Bronchial epithelial cell (primary cell): ENCODE measurements around the gene TUBGCP2. TPM values are rescaled to one million over a fixed set of nuclear protein-coding genes. Genes with fewer than 3 reads are reported as not detected.

ENCODE experiments used
- DNase-seq: peaks from one replicate; pipeline ENCODE4 v3.0.0-alpha.2; 2010; ENCODE audit warnings: low read depth
- FAIRE-seq: peaks from 2 replicates; lab custom pipeline; 2011; peaks lifted over from hg19 to GRCh38; lab: Jason Lieb, UNC
- H3K27me3 ChIP-seq: 2 replicates; pipeline ENCODE4 v1.5.1; 2011; ENCODE audit warnings: low read length; ENCODE audit not compliant: control insufficient read depth, insufficient read depth
- H3K36me3 ChIP-seq: 2 replicates; pipeline ENCODE4 v1.5.1; 2011; ENCODE audit warnings: low read length; ENCODE audit not compliant: control insufficient read depth, insufficient read depth
- H3K4me3 ChIP-seq: 2 replicates; pipeline ENCODE4 v1.5.1; 2011; ENCODE audit warnings: mild to moderate bottlenecking, low read depth, low read length, control low read depth
- total RNA-seq: library from RNA; depleted of rRNA; stranded (reverse); fragments of >200 nt; gene quantifications from 2 replicates; pipeline ENCODE4 v1.2.1, GENCODE V29; 2014
- TF ChIP-seq, protein P1 (sequence below): IDR thresholded peaks from 2 replicates; pipeline ENCODE4 v1.5.1; 2011; ENCODE audit warnings: mild to moderate bottlenecking, moderate library complexity, low read length, control low read depth, inconsistent platforms; ENCODE audit not compliant: insufficient read depth, severe bottlenecking

Gene TUBGCP2
- total RNA-seq, 1 donor from 2014 or later, result 42.4 TPM

DNA sequence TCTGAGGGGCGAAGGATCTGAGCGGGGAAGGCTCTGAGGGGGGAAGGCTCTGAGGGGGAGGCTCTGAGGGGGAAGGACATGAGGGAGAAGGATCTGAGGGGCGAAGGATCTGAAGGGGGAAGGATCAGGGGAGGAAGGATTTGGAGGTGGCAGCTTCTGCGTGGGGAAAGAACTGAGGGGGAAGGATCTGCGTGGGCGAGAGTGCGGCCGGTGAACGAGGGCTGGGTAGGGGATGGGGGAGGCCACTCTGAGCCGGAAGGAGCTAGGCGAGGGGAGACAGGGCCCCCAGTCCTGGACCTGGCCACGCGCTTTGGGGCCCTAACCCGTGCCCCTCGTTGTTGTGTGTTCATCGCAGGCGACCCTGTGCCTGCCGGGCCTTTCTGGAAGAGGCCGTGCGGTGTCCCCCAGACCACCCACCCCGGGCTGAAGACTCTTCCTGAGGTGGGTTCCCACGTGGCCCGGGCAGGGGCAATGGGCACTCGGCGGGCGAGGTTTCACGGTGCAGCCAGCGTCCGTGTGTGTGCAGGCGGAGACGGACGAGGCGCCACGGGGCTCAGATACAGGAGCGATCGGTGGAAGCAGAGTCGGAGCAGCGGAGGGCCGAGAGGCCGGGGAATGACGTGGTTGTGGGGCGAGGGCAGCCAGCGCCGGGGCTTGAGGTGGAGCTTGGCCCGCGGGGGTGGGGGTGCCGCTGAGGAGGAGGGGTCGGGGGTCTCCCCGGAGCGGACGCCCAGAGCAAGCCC lies 26.0 kb upstream of the TUBGCP2 start:
- Histone ChIP-seq H3K4me3 (peak overlapping the region; percentile 8), H3K27me3 (peaks cover 33% of the 10 kb centered on the region), H3K36me3 (no peaks in the 10 kb centered on the region)
- no peak for FAIRE-seq
- DNase-seq, result no peak
- TF ChIP-seq, protein P1, sequence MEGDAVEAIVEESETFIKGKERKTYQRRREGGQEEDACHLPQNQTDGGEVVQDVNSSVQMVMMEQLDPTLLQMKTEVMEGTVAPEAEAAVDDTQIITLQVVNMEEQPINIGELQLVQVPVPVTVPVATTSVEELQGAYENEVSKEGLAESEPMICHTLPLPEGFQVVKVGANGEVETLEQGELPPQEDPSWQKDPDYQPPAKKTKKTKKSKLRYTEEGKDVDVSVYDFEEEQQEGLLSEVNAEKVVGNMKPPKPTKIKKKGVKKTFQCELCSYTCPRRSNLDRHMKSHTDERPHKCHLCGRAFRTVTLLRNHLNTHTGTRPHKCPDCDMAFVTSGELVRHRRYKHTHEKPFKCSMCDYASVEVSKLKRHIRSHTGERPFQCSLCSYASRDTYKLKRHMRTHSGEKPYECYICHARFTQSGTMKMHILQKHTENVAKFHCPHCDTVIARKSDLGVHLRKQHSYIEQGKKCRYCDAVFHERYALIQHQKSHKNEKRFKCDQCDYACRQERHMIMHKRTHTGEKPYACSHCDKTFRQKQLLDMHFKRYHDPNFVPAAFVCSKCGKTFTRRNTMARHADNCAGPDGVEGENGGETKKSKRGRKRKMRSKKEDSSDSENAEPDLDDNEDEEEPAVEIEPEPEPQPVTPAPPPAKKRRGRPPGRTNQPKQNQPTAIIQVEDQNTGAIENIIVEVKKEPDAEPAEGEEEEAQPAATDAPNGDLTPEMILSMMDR, result no peak

GRCh38 chr10:133332936-133333699 lies 24.4 kb upstream of the TUBGCP2 start:
- no peak for DNase-seq
- no peak overlapping the region for H3K4me3 ChIP-seq
- TF ChIP-seq, protein P1, result no peak
- no peaks in the 10 kb centered on the region for H3K36me3 ChIP-seq
- peaks cover 40% of the 10 kb centered on the region for H3K27me3 ChIP-seq
- FAIRE-seq, result no peak

- DNase-seq (peak; percentile 52), FAIRE-seq (no peak)
- H3K36me3 ChIP-seq, result no peaks in the 10 kb centered on the region
- H3K4me3 ChIP-seq, result no peak overlapping the region
- TF ChIP-seq, protein P1, result peak; percentile 97
- H3K27me3 ChIP-seq, result peaks cover 34% of the 10 kb centered on the region
Observed at GRCh38 chr10:133329491-133330202, 21.0 kb upstream of the TUBGCP2 start.

DNA sequence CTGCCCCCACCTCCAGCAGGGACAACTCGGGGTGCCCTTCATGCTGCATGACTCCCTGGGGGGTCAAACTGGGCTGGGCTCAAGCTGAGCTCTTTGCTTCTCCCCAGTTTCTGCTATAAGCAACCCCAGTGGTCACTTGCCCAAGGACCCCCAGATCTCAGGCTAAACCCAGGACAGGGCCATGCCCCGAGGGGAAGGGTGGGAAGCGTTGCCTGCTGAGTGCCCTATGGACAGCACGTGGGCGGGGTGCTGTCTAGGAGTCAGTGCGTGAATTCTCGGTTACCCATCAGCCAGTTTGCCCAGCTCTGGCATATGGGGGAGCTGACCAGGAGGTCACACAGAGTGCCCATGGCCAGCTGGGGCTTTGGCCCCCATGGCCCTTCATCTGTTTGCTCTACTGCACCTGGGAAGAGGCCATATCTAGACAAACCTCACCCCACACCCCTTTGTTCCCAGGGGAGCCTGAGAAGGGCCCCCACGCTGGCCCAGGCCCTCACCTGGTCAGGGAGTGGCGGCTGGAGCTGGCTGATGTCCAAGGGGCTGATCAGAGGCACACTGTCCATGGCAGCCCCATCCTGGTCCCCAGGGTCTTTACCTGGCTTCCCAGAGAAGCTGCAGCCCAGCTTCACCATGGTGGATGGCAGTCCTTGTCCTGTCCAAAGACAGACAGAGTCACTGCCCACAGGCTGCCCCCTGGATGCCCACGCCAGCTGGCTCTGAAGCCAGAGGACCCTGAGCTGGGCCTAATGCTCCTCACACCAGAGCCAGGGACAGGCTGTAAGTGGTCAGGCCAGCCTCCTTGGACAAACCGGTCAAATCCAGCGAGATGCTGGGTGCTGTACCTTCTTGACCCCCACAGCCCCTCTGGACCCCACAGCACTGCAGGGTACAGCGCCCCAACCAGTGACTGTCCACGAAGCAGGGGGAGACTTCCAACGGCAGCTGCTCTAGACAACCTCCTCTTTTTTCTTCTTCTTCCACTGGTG lies 20.0 kb upstream of the TUBGCP2 start:
- TF ChIP-seq, protein P1, result no peak
- Histone ChIP-seq H3K4me3 (no peak overlapping the region), H3K27me3 (peaks cover 31% of the 10 kb centered on the region), H3K36me3 (no peaks in the 10 kb centered on the region)
- DNase-seq (no peak), FAIRE-seq (no peak)
